ENCODE measurements around the gene KCNT1. TPM values are rescaled to one million over a fixed set of nuclear protein-coding genes. Genes with fewer than 3 reads are reported as not detected.

Gene KCNT1
- total and polyA plus RNA-seq, 2 donors (not counting 3 experiments of a cell fraction or from before 2014, with no cell fraction given) = not detected

DNA sequence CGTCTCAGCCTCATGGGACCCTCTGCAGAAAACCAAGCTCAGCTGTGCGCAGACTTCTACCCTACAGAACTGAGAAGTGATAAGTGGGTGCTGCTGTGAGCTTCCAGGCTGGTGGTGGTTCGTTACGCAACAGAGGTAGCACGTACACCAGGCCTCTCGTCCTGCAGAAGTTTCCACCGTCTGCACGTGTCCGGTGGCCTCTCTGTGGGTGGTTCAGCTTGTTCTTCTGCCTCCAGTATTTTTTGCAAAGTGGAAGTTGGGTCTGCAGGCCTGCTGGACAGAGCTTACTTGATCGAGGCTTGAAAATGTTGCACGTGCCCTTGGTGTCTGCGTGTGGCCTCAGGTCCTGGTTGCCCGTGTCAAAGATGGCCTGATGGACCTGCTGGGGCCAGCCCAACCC is 27.5 kb downstream of the KCNT1 start:
- Histone ChIP-seq H3K9ac (replicated peaks; ENCODE audit: extremely low read depth, insufficient read depth, low read length) (no peak overlapping the region), H3K27ac (ENCODE audit: insufficient read depth, low read depth, low read length) (no peak overlapping the region), H4K20me1 (replicated peaks; ENCODE audit: control insufficient read depth, extremely low read depth, insufficient read depth, low read length) (no peaks in the 10 kb centered on the region), H3K36me3 (ENCODE audit: control insufficient read depth in 2 of 2, extremely low read depth in 1 of 2, insufficient read depth in 2 of 2, low read length in 2 of 2) (no peaks in the 10 kb centered on the region), H3K27me3 (ENCODE audit: control insufficient read depth in 2 of 2, insufficient read depth in 2 of 2, low read length in 2 of 2) (no peaks in the 10 kb centered on the region), H3K9me1 (replicated peaks; ENCODE audit: control insufficient read depth, extremely low read depth, insufficient read depth, low read length) (no peaks in the 10 kb centered on the region), H3K9me3 (replicated peaks; ENCODE audit: control insufficient read depth, insufficient read depth, low read length) (peaks cover 2% of the 10 kb centered on the region), H2AFZ (ENCODE audit: low read depth, low read length) (no peak overlapping the region), H3K4me2 (ENCODE audit: insufficient read depth, low read length) (no peak overlapping the region), H3K4me1 (ENCODE audit: control insufficient read depth, extremely low read depth, insufficient read depth, low read length) (peaks cover 8% of the 10 kb centered on the region), H3K4me3 (replicated peaks in 1 of 3; ENCODE audit: insufficient read depth in 1 of 3, low read depth in 1 of 3, low read length in 3 of 3) (no peak overlapping the region), H3K79me2 (ENCODE audit: control insufficient read depth, insufficient read depth, low read length) (no peaks in the 10 kb centered on the region)
- dilution Hi-C loops (cut with MboI; ENCODE audit: extremely low pct_ligation_motif_present, low sequenced_read_pairs) (no loop called here), intact Hi-C loops (cut with micrococcal nuclease) (no loop called here)
- FAIRE-seq (no peak), DNase-seq (ENCODE audit: low read depth, low spot score) (no peak)
- ChIA-PET POLR2A (no interaction called here), CTCF (interaction anchor here (0.8 to 1.0 kb wide), 2 partner anchors 9 to 11 kb away, joined by 3 read pairs; no protein-coding TSS in a partner anchor)
- TF ChIP-seq JUN (IDR thresholded peaks at IDR 0.05; ENCODE audit: borderline replicate concordance, insufficient read depth, insufficient read length, low read depth) = no peak
- TF ChIP-seq EZH2 (IDR thresholded peaks at IDR 0.05; ENCODE audit: borderline replicate concordance, low read depth, low read length, severe bottlenecking) = no peak
- TF ChIP-seq, protein P1, sequence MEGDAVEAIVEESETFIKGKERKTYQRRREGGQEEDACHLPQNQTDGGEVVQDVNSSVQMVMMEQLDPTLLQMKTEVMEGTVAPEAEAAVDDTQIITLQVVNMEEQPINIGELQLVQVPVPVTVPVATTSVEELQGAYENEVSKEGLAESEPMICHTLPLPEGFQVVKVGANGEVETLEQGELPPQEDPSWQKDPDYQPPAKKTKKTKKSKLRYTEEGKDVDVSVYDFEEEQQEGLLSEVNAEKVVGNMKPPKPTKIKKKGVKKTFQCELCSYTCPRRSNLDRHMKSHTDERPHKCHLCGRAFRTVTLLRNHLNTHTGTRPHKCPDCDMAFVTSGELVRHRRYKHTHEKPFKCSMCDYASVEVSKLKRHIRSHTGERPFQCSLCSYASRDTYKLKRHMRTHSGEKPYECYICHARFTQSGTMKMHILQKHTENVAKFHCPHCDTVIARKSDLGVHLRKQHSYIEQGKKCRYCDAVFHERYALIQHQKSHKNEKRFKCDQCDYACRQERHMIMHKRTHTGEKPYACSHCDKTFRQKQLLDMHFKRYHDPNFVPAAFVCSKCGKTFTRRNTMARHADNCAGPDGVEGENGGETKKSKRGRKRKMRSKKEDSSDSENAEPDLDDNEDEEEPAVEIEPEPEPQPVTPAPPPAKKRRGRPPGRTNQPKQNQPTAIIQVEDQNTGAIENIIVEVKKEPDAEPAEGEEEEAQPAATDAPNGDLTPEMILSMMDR (IDR thresholded peaks at IDR 0.05; ENCODE audit: extremely low read depth in 1 of 2, insufficient read depth in 1 of 2, low read depth in 1 of 2, low read length in 2 of 2) = no peak
- TF ChIP-seq GATA2 (IDR thresholded peaks at IDR 0.05; ENCODE audit: insufficient read depth, insufficient read length, low read depth, low read length) = no peak
- TF ChIP-seq FOS (IDR thresholded peaks at IDR 0.05; ENCODE audit: borderline replicate concordance, insufficient read depth, low read length) = no peak
- no peak for TF ChIP-seq POLR2A (IDR thresholded peaks at IDR 0.05; ENCODE audit: low read depth, low read length)
- TF ChIP-seq MAX (IDR thresholded peaks at IDR 0.05; ENCODE audit: insufficient read depth, insufficient read length) = no peak
- no peak for TF ChIP-seq MYC (IDR thresholded peaks at IDR 0.05; ENCODE audit: low read depth, low read length)
- TF ChIP-seq POLR2AphosphoS5 (IDR thresholded peaks at IDR 0.05; ENCODE audit: insufficient read depth, low read depth, low read length) = no peak
- BruUV-seq (replicated peaks) = no TSS peak
